ENCODE measurements around the gene MEGF9.

MEGF9 gene

GRCh38 chr9:120702075-120702474 is 12.2 kb downstream of the MEGF9 start:
- no peak for DNase-seq

DNA sequence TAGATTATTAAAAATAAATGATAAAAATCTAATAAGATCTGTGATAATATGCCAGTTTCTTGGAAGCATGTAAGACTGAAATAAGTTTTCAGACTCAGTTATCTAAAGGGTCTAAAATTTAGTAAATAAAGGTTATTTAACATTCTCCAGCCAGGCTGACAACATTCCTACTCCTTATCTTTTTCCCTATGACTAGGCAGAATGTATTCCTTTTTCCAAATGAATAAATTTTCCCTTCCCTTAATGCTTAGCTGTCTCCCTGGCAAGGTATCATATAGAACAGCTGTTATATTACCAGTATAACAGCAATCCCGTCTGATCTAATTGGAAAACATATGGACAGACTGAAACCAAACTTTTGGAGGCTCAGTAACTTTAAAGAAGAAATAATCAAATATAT is 13.0 kb downstream of the MEGF9 start:
- no peak for DNase-seq

GRCh38 chr9:120698766-120699165 is 15.5 kb downstream of the MEGF9 start:
- DNase-seq = no peak

- DNase-seq = no peak
Observed at GRCh38 chr9:120697448-120697847, 16.8 kb downstream of the MEGF9 start.

DNA sequence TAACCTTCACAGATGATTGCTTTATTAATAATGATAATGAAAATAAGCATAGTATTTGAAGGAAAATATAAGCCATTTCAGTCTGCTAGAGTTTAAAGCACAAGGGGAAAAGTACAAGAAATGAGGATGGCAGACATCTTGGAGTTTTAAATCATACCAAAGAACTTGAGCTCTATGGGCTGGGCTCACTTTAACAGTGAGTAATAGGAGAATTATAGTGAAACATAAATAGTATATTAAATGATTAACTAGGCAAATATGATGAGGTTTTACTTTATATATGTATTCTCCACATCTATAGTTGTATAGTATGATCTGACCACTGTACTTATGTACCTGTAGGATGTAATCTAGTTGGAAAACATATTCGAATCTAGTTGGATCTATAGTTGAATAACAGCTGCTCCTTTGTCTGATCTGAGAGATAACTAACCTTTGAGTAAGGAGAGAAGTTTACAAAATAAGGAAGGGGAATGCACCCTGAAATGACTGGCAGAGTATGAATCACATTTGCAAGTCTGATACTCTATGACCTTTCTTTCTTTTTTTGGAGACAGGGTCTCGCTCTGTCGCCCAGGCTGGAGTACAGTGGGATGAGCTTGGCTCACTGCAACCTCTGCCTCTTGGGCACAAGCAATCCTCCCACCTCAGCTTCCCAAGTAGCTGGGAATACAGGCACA is 17.6 kb downstream of the MEGF9 start:
- peak; percentile 44 to 47 for DNase-seq

- no peak for DNase-seq
Observed at GRCh38 chr9:120694559-120694958, 19.7 kb downstream of the MEGF9 start.

- DNase-seq = no peak
Observed at GRCh38 chr9:120693700-120694008, 20.6 kb downstream of the MEGF9 start.

GRCh38 chr9:120692901-120693699 is 21.2 kb downstream of the MEGF9 start:
- DNase-seq = no peak

DNA sequence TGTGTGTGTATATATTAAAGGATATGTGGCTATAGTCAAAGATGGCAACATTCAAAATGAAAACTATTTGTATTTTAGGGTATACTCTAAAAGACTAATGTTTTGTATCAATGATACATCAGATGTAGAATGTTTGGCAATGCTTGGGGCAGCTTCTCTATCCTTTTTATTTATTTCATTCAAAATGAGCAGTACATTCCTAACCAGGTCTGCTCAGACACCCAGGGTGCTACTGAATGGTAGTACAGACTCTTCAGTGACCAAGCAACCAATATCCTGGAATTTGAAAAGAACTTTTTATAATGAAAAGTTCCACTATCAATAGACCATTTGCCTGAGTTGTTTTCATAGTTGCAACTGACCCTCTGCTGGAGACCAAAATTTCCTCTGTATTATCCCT is 23.9 kb downstream of the MEGF9 start:
- DNase-seq = no peak

DNA sequence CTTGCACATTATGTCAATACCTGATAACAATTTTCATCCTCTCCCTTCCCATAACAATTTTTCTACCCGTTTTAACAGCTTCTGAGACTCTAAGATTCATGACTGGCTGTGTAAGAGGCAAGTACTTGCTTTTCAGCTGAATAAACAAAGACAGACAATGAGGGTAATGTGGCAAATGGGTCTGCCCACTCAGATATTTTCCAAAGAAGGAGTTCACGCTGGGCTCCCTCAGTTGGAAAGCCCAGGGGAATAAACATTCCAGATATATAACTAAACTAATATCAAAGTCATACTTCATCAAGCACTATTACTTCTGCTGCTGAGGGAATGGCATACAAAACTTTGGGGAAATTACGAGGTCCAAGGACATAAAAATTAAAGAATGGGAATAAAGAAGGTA is 24.4 kb downstream of the MEGF9 start:
- DNase-seq = peak in 1 of 2 experiments; percentile 29

DNA sequence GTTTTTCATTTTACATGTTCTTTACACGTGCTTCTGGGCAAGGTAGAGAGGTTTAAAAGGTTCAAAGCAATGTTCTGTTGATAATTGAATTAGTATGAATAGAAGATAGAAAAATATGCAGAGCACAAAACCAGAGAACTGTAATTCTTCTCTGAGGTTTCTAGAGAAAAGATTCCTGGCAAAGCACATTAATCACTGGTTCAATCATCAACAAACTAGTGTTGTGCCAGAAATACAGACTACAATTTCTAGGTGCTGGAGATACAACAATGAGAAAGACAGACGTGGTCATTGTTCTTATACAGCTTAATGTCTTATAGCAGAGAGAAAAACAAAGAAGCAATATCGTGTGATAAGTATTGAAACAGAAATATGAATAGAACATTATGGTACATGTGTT is 25.5 kb downstream of the MEGF9 start:
- DNase-seq = no peak

DNA sequence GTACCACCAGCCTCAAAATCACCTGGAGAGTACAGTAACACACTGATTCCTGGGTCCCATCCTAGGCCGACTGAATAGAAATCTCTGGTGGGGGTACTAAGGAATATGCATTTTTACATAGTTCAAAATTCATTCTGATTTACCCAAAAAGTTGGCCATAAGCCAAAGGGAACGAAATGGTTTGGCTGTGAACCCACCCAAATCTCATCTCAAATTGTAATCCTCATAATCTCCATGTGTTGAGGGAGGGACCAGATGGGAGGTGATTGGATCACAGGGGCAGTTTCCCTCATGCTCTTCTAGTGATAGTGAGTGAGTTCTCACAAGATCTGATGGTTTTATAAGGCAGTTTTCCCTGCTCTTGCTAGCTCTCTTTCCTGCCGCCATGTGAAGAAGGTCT is 31.1 kb downstream of the MEGF9 start:
- DNase-seq = no peak

DNA sequence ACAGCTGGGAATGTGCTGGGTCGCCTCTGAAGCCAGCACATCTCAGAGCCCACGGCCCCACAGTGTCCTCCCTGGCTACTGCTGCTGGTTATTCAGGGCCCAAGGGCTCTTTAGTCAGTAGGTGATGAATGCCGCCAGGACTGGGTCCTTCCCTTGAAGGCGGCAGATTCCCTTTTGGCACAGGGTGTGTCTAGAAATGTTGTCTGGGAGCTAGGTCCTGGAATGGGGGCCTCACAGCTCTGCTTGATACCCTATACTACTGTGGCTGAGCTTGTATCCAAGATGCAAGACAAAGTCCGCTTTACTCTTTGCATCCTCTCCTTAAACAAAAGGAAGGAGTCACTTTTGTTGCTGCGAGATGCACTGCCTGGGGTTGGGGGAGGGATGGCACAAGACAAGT is 33.1 kb downstream of the MEGF9 start:
- DNase-seq = no peak

GRCh38 chr9:120680579-120680978 is 33.7 kb downstream of the MEGF9 start:
- DNase-seq = no peak

- no peak for DNase-seq
Observed at GRCh38 chr9:120680161-120680560, 34.1 kb downstream of the MEGF9 start.

DNA sequence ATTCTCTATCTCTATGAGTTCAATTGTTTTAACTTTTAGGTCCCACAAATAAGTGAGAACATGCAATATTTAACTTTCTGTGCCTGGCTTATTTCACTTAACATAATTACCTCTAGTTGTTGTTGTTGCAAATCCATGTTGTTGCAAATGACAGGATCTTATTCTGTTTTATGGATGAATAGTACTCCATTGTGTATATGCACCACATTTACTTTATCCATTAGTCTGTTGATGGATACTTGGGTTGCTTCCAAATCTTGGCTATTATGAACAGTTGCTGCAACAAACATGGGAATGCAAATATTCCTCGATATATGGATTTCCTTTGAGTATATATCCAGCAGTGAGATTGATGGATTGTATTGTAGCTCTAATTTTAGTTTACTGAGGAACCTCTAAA is 36.3 kb downstream of the MEGF9 start:
- no peak for DNase-seq

GRCh38 chr9:120676767-120677402 is 37.4 kb downstream of the MEGF9 start:
- no peak for DNase-seq

- no peak for DNase-seq
Observed at GRCh38 chr9:120668399-120668798, 45.9 kb downstream of the MEGF9 start.

DNA sequence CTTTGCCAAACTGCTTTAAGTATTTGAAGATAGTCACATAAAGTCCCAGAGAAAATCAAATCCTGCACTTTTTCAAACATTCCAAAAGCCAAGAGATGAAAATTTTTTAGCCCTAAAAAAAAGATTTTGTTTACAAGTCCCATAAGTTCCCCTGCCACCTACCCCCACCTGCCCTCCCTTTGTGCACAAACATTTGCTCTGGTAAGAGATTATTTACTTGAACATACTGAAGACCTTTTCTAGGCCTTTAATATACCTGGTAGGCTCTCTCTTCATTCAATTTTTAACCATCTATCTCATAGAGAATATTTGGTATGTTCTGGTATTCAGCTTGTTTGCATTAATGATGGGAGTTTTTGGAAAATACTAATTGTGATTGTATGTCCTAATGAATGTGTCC is 50.3 kb downstream of the MEGF9 start:
- DNase-seq = no peak

DNA sequence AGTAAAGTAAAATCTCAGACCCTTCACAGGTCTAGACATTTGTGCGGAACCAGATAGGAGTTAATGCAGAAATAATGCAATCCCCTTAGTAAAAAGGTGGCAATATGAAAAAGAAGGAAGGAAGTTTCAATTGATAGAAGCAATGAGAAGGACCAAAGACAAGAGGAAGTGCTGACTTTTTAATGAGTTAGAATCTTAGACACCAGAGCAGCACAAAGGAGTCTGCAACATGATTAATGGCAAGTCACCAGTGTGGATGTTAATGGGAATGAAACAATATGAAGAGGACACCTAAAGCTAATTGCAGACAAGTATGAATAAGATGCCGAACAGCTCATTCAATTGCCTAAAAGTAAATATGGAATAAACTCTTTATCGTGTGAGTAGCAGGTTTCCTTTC is 50.9 kb downstream of the MEGF9 start:
- no peak for DNase-seq

- no peak for DNase-seq
Observed at GRCh38 chr9:120662513-120662912, 51.8 kb downstream of the MEGF9 start.

- no peak for DNase-seq
Observed at GRCh38 chr9:120659676-120660075, 54.6 kb downstream of the MEGF9 start.

- DNase-seq = no peak
Observed at GRCh38 chr9:120659209-120659608, 55.1 kb downstream of the MEGF9 start.

- DNase-seq = no peak
Observed at GRCh38 chr9:120655005-120655622, 59.2 kb downstream of the MEGF9 start.

Measured in NCI-H526 (cell line).